ENCODE data around the gene GH1. TPM values are rescaled to one million over a fixed set of nuclear protein-coding genes. Genes with fewer than 3 reads are reported as not detected.

GH1 gene
- total RNA-seq, 1 donor from 2014 or later: not detected

GRCh38 chr17:63934183-63935112 is 15.8 kb upstream of the GH1 start:
- H3K36me3 Mint-ChIP-seq (ENCODE audit: low read depth, unreplicated experiment): peaks cover 6% of the 10 kb centered on the region
- peaks cover 2% of the 10 kb centered on the region for H3K9me3 Mint-ChIP-seq (ENCODE audit: unreplicated experiment)
- DNase-seq (ENCODE audit: low spot score): no peak
- TF ChIP-seq CTCF (IDR thresholded peaks at IDR 0.05; ENCODE audit: unreplicated experiment): no peak
- no peak overlapping the region for H3K4me3 Mint-ChIP-seq (ENCODE audit: unreplicated experiment)
- no peak overlapping the region for H3K27ac Mint-ChIP-seq (ENCODE audit: unreplicated experiment)
- peaks cover 10% of the 10 kb centered on the region for H3K27me3 Mint-ChIP-seq (ENCODE audit: unreplicated experiment)
- H3K4me1 Mint-ChIP-seq (ENCODE audit: unreplicated experiment): peaks cover 15% of the 10 kb centered on the region

- H3K27ac Mint-ChIP-seq (ENCODE audit: unreplicated experiment): no peak overlapping the region
- H3K4me1 Mint-ChIP-seq (ENCODE audit: unreplicated experiment): peaks cover 6% of the 10 kb centered on the region
- peaks cover 3% of the 10 kb centered on the region for H3K27me3 Mint-ChIP-seq (ENCODE audit: unreplicated experiment)
- H3K4me3 Mint-ChIP-seq (ENCODE audit: unreplicated experiment): no peak overlapping the region
- no peaks in the 10 kb centered on the region for H3K9me3 Mint-ChIP-seq (ENCODE audit: unreplicated experiment)
- TF ChIP-seq CTCF (IDR thresholded peaks at IDR 0.05; ENCODE audit: unreplicated experiment): no peak
- DNase-seq (ENCODE audit: low spot score): no peak
- H3K36me3 Mint-ChIP-seq (ENCODE audit: low read depth, unreplicated experiment): no peaks in the 10 kb centered on the region
Measured at GRCh38 chr17:63933598-63933997, 15.0 kb upstream of the GH1 start.

- no peak overlapping the region for H3K27ac Mint-ChIP-seq (ENCODE audit: unreplicated experiment)
- no peak for DNase-seq (ENCODE audit: low spot score)
- H3K4me1 Mint-ChIP-seq (ENCODE audit: unreplicated experiment): peaks cover 5% of the 10 kb centered on the region
- H3K36me3 Mint-ChIP-seq (ENCODE audit: low read depth, unreplicated experiment): no peaks in the 10 kb centered on the region
- H3K4me3 Mint-ChIP-seq (ENCODE audit: unreplicated experiment): no peak overlapping the region
- H3K9me3 Mint-ChIP-seq (ENCODE audit: unreplicated experiment): no peaks in the 10 kb centered on the region
- no peak for TF ChIP-seq CTCF (IDR thresholded peaks at IDR 0.05; ENCODE audit: unreplicated experiment)
- peaks cover 6% of the 10 kb centered on the region for H3K27me3 Mint-ChIP-seq (ENCODE audit: unreplicated experiment)
Measured at GRCh38 chr17:63932721-63933120, 14.1 kb upstream of the GH1 start.

- no peak within 1 kb of the TSS for H3K27ac Mint-ChIP-seq (ENCODE audit: unreplicated experiment)
- no peak for TF ChIP-seq CTCF (IDR thresholded peaks at IDR 0.05; ENCODE audit: unreplicated experiment)
- no peaks in the 10 kb centered on the region for H3K9me3 Mint-ChIP-seq (ENCODE audit: unreplicated experiment)
- H3K27me3 Mint-ChIP-seq (ENCODE audit: unreplicated experiment): peaks cover 6% of the 10 kb centered on the region
- H3K36me3 Mint-ChIP-seq (ENCODE audit: low read depth, unreplicated experiment): no peaks in the 10 kb centered on the region
- no peak within 1 kb of the TSS for H3K4me3 Mint-ChIP-seq (ENCODE audit: unreplicated experiment)
- H3K4me1 Mint-ChIP-seq (ENCODE audit: unreplicated experiment): peaks cover 5% of the 10 kb centered on the region
- DNase-seq (ENCODE audit: low spot score): no peak
Measured at GRCh38 chr17:63931981-63932561, 13.4 kb upstream of the GH1 start, which contains the start of gene CD79B. Gene CD79B, minus strand, starts transcription at chr17:63932331. Its CDS starts 70 bp downstream, at chr17:63932261.

Data from endothelial cell (in vitro differentiated cells).